Osteocyte (in vitro differentiated cells): ENCODE results near the gene NEUROD2. TPM values are rescaled to one million over a fixed set of nuclear protein-coding genes. Genes with fewer than 3 reads are reported as not detected.

Experiments used
- DNase-seq: peaks from one replicate; pipeline ENCODE4 v3.0.0; 2021; ENCODE audit warnings: mixed read lengths; ENCODE audit not compliant: unreplicated experiment; ENCODE audit errors: extremely low spot score
- H3K27ac Mint-ChIP-seq: one replicate; pipeline ENCODE4 v1.8.0; 2021; ENCODE audit warnings: mild to moderate bottlenecking, mixed read lengths; ENCODE audit not compliant: unreplicated experiment
- H3K27me3 Mint-ChIP-seq: one replicate; pipeline ENCODE4 v1.8.0; 2021; ENCODE audit warnings: mixed read lengths; ENCODE audit not compliant: unreplicated experiment
- H3K36me3 Mint-ChIP-seq: one replicate; pipeline ENCODE4 v1.8.0; 2021; ENCODE audit warnings: mixed read lengths; ENCODE audit not compliant: unreplicated experiment
- H3K4me1 Mint-ChIP-seq: one replicate; pipeline ENCODE4 v1.8.0; 2021; ENCODE audit warnings: mixed read lengths; ENCODE audit not compliant: unreplicated experiment
- H3K4me3 Mint-ChIP-seq: one replicate; pipeline ENCODE4 v1.8.0; 2021; ENCODE audit warnings: mild to moderate bottlenecking, moderate library complexity, mixed read lengths; ENCODE audit not compliant: unreplicated experiment
- H3K9me3 Mint-ChIP-seq: one replicate; pipeline ENCODE4 v1.8.0; 2021; ENCODE audit warnings: mixed read lengths; ENCODE audit not compliant: unreplicated experiment
- total RNA-seq: library from RNA; stranded (reverse); gene quantifications from 2 replicates; pipeline ENCODE4 v1.2.1, GENCODE V29; 2021
- TF ChIP-seq, protein P1 (sequence below): fragments of 200-600 bp; sonication (generic); IDR thresholded peaks from 2 replicates; pipeline ENCODE4 v1.5.0; 2021; ENCODE audit warnings: antibody characterized with exemption, mild to moderate bottlenecking, moderate library complexity

Gene NEUROD2
- total RNA-seq, 1 donor from 2014 or later, result not detected

GRCh38 chr17:39639043-39639442 is 31.3 kb upstream of the NEUROD2 start:
- no peak for DNase-seq
- no peaks in the 10 kb centered on the region for H3K9me3 Mint-ChIP-seq
- no peak overlapping the region for H3K4me3 Mint-ChIP-seq
- no peak overlapping the region for H3K27ac Mint-ChIP-seq
- no peaks in the 10 kb centered on the region for H3K27me3 Mint-ChIP-seq
- TF ChIP-seq, protein P1, sequence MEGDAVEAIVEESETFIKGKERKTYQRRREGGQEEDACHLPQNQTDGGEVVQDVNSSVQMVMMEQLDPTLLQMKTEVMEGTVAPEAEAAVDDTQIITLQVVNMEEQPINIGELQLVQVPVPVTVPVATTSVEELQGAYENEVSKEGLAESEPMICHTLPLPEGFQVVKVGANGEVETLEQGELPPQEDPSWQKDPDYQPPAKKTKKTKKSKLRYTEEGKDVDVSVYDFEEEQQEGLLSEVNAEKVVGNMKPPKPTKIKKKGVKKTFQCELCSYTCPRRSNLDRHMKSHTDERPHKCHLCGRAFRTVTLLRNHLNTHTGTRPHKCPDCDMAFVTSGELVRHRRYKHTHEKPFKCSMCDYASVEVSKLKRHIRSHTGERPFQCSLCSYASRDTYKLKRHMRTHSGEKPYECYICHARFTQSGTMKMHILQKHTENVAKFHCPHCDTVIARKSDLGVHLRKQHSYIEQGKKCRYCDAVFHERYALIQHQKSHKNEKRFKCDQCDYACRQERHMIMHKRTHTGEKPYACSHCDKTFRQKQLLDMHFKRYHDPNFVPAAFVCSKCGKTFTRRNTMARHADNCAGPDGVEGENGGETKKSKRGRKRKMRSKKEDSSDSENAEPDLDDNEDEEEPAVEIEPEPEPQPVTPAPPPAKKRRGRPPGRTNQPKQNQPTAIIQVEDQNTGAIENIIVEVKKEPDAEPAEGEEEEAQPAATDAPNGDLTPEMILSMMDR, result no peak
- H3K4me1 Mint-ChIP-seq, result peaks cover 56% of the 10 kb centered on the region
- H3K36me3 Mint-ChIP-seq, result no peaks in the 10 kb centered on the region

DNA sequence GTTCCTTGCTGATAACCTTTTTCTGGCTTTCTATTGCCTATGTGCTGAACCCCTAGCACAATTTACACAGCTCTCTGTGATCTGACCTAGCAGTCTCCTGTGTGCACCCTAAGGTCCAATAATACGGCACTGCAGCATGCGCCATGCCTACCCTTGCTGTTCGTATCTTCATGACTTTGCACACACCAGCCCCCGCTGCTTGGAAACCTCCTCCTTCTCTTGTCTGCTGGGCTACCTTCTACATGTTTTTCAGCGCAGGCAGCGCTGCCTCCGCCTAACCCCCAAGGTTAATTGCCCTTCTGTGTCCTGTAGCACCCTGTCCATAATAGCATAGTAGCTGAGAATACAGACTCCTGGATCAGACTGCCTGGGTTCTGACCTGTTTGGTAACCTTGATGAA is 30.6 kb upstream of the NEUROD2 start:
- Mint-ChIP-seq H3K9me3 (no peaks in the 10 kb centered on the region), H3K27ac (peak overlapping the region; percentile 62), H3K4me1 (peaks cover 49% of the 10 kb centered on the region), H3K4me3 (peak overlapping the region; percentile 81), H3K36me3 (no peaks in the 10 kb centered on the region), H3K27me3 (no peaks in the 10 kb centered on the region)
- TF ChIP-seq, protein P1, result no peak
- no peak for DNase-seq

DNA sequence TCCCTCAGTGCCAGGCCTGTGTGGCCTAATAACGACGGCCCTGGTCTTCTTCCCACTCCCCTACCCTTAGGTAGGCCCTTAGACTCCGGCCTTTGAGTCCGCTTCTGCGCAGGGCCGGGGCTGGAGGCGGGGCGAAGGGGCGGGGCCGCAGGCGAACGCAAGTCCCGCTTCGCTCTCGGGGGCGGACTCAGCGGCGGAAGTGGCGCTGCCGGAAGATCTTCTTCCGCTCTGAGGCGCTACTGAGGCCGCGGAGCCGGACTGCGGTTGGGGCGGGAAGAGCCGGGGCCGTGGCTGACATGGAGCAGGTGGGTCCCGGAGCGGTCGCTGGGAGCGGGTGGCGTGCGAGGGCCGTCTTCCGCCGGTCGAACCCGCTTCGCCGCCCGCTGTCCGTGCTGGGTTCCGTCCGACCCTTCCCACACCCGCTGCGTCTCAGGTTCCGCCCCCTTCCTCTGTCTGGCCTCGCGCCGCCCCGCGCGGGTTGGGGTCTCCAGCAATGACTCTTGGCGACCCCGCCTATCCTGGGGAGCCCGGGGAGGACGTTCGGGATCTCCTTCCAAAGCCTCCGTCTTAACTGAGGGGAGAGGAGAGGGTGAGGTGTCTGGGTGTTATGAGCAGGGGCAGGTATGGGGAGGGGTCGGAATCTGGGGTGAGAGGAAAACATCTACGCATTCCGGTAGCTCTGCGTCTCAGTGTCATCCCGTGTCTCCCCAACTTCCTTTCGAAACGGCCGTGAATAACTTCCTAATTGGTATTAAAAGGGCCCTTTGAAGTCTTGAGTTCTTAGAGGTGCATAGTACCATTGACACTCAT is 29.4 kb upstream of the NEUROD2 start, which contains the start of gene STARD3:
STARD3 (plus strand) TSS at position 218 of the 810 bp plus-strand sequence. CDS start 16,388 bp downstream, outside the sequence.
- Mint-ChIP-seq H3K27ac (peak within 1 kb of the TSS; percentile 62), H3K4me1 (peaks cover 37% of the 10 kb centered on the region), H3K27me3 (peaks cover under 1% of the 10 kb centered on the region), H3K36me3 (no peaks in the 10 kb centered on the region), H3K4me3 (peak within 1 kb of the TSS; percentile 81), H3K9me3 (no peaks in the 10 kb centered on the region)
- TF ChIP-seq, protein P1, result no peak
- DNase-seq, result peak; percentile 94

DNA sequence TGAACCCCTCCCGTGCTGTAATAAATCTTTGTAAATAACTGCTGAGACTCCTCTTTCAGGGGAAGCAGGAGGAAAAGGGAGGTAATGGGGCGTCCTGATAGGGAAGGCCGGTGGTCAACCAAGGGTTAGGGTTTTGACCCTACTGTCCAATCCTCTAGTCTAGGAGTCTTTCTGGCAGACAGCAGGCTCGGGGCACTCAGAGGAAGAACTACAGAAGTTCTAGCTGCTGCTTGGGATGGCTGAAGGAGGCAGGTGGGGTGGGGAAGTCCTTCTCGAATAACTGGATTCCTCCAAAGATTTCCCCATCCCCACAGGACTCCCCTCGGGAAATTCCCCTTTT is 28.8 kb upstream of the NEUROD2 start:
- H3K4me1 Mint-ChIP-seq, result peaks cover 34% of the 10 kb centered on the region

GRCh38 chr17:39635614-39636176 is 28.0 kb upstream of the NEUROD2 start:
- H3K4me1 Mint-ChIP-seq, result peaks cover 33% of the 10 kb centered on the region
- H3K27ac Mint-ChIP-seq, result no peak overlapping the region
- TF ChIP-seq, protein P1, result no peak
- peaks cover 12% of the 10 kb centered on the region for H3K27me3 Mint-ChIP-seq
- peak overlapping the region; percentile 6 for H3K4me3 Mint-ChIP-seq
- no peaks in the 10 kb centered on the region for H3K9me3 Mint-ChIP-seq
- no peaks in the 10 kb centered on the region for H3K36me3 Mint-ChIP-seq
- no peak for DNase-seq

More for the DNA sequence above, 28.8 kb upstream of the NEUROD2 start:
- TF ChIP-seq, protein P1, result no peak
- no peaks in the 10 kb centered on the region for H3K36me3 Mint-ChIP-seq
- peaks cover 6% of the 10 kb centered on the region for H3K27me3 Mint-ChIP-seq
- peak overlapping the region; percentile 62 for H3K27ac Mint-ChIP-seq
- H3K9me3 Mint-ChIP-seq, result no peaks in the 10 kb centered on the region
- DNase-seq, result no peak
- H3K4me3 Mint-ChIP-seq, result peak overlapping the region; percentile 81
